ENCODE results near the gene AP5B1. TPM values are rescaled to one million over a fixed set of nuclear protein-coding genes. Genes with fewer than 3 reads are reported as not detected.

The AP5B1 gene
- total and polyA plus RNA-seq, 4 donors = 5.0 to 9.3 (median 6.7) TPM

DNA sequence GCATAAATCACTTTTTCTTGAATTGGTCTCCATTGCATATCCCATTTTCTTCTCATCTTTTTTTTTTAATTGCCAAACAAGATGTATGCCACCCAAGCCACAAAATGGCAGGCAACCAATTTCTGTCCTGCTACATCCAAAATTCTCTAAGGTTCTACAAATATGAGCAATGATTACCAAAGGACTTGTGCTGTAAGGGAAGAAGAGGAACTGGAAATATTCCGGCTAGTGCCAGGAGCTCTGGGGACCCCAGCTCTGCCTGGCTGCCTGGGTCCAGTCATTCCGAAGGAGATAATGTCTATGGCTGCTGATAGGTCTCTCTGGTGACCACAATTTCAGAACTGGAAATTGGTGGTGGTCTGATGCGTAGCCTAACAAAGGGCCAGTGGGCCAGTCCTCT is 35.9 kb upstream of the AP5B1 start:
- Histone ChIP-seq H3K9me3 (ENCODE audit: control insufficient read depth, insufficient read depth, low read length) (no peaks in the 10 kb centered on the region), H3K4me1 (ENCODE audit: control insufficient read depth, insufficient read depth, low read length) (peaks cover 15% of the 10 kb centered on the region), H3K4me3 (ENCODE audit: low read depth, low read length) (no peak overlapping the region), H3K27ac (ENCODE audit: low read depth, low read length) (no peak overlapping the region), H3K36me3 (ENCODE audit: control insufficient read depth, insufficient read depth, low read length) (peaks cover 3% of the 10 kb centered on the region), H3K27me3 (ENCODE audit: control insufficient read depth, insufficient read depth, low read length) (no peaks in the 10 kb centered on the region)
- 94% methylated on average over 3 of the region's 3 CpGs for WGBS (ENCODE audit: insufficient coverage)
- no peak for DNase-seq (ENCODE audit: low read depth in 4 of 6, low spot score in 6 of 6)

- Histone ChIP-seq H3K4me1 (ENCODE audit: control insufficient read depth, insufficient read depth, low read length) (peaks cover 18% of the 10 kb centered on the region), H3K27ac (ENCODE audit: low read depth, low read length) (no peak overlapping the region), H3K9me3 (ENCODE audit: control insufficient read depth, insufficient read depth, low read length) (no peaks in the 10 kb centered on the region), H3K27me3 (ENCODE audit: control insufficient read depth, insufficient read depth, low read length) (no peaks in the 10 kb centered on the region), H3K4me3 (ENCODE audit: low read depth, low read length) (no peak overlapping the region), H3K36me3 (ENCODE audit: control insufficient read depth, insufficient read depth, low read length) (peaks cover 3% of the 10 kb centered on the region)
- DNase-seq (ENCODE audit: low read depth in 4 of 6, low spot score in 6 of 6) = no peak
- WGBS (ENCODE audit: insufficient coverage) = 75% methylated on average over 14 of the region's 16 CpGs
Observed at GRCh38 chr11:65814986-65815565, 34.3 kb upstream of the AP5B1 start.

DNA sequence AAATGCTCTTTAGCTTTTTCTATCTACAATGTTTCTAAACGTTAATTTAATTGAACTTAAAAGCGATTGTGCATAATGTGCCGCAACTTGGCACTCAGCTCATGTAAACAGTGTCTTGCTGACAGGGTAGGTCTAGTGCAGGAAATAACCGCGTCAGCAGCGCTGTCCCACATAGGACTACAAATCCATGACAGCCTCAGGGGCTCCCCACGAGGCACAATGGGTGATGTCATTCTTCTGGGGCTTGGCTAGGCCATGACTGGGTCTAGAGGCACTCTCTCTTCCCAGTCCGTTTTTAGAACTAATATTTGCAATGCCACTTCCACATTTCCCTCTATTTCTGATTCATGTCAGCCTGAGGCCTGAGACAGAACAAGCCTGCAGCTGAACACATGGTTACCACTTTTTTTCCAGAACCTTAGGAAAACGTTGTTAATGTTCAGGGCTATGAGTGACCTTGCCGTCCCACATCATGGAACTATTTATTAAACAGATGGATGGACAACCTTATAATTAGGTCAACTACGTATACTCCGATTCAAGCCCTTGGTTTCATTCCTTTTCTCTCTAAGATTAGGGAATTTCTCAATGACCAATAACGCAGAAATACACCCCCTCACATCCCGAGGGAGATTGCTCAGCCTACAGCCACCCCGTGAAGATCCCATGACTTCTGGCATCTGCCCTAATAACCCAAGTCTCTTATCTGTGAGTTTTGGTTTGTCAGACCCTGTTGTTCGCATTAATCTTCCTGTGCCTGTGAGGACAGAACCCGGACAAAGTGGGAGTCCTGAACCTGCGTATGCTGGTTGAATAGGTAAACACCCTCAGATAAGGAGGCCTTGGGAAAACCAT is 33.6 kb upstream of the AP5B1 start:
- H3K9me3 ChIP-seq (ENCODE audit: control insufficient read depth, insufficient read depth, low read length) = no peaks in the 10 kb centered on the region
- no peaks in the 10 kb centered on the region for H3K27me3 ChIP-seq (ENCODE audit: control insufficient read depth, insufficient read depth, low read length)
- H3K36me3 ChIP-seq (ENCODE audit: control insufficient read depth, insufficient read depth, low read length) = peaks cover 3% of the 10 kb centered on the region
- H3K4me3 ChIP-seq (ENCODE audit: low read depth, low read length) = no peak overlapping the region
- 74% methylated on average over 7 of the region's 18 CpGs for WGBS (ENCODE audit: insufficient coverage)
- peak in 2 of 6 donors; percentile 24 to 37 for DNase-seq (ENCODE audit: low read depth in 4 of 6, low spot score in 6 of 6)
- H3K27ac ChIP-seq (ENCODE audit: low read depth, low read length) = no peak overlapping the region
- peaks cover 18% of the 10 kb centered on the region for H3K4me1 ChIP-seq (ENCODE audit: control insufficient read depth, insufficient read depth, low read length)

GRCh38 chr11:65811764-65812475 is 31.1 kb upstream of the AP5B1 start:
- Histone ChIP-seq H3K27ac (ENCODE audit: low read depth, low read length) (no peak overlapping the region), H3K4me1 (ENCODE audit: control insufficient read depth, insufficient read depth, low read length) (peaks cover 9% of the 10 kb centered on the region), H3K9me3 (ENCODE audit: control insufficient read depth, insufficient read depth, low read length) (no peaks in the 10 kb centered on the region), H3K4me3 (ENCODE audit: low read depth, low read length) (no peak overlapping the region), H3K27me3 (ENCODE audit: control insufficient read depth, insufficient read depth, low read length) (no peaks in the 10 kb centered on the region), H3K36me3 (ENCODE audit: control insufficient read depth, insufficient read depth, low read length) (peaks cover 3% of the 10 kb centered on the region)
- peak in 1 of 6 donors; percentile 5 for DNase-seq (ENCODE audit: low read depth in 4 of 6, low spot score in 6 of 6)
- 52% methylated on average over 10 of the region's 19 CpGs for WGBS (ENCODE audit: insufficient coverage)

- 88% methylated on average over 18 of the region's 23 CpGs for WGBS (ENCODE audit: insufficient coverage)
- Histone ChIP-seq H3K4me1 (ENCODE audit: control insufficient read depth, insufficient read depth, low read length) (peaks cover 6% of the 10 kb centered on the region), H3K27ac (ENCODE audit: low read depth, low read length) (no peak overlapping the region), H3K4me3 (ENCODE audit: low read depth, low read length) (no peak overlapping the region), H3K27me3 (ENCODE audit: control insufficient read depth, insufficient read depth, low read length) (no peaks in the 10 kb centered on the region), H3K36me3 (ENCODE audit: control insufficient read depth, insufficient read depth, low read length) (peaks cover 3% of the 10 kb centered on the region), H3K9me3 (ENCODE audit: control insufficient read depth, insufficient read depth, low read length) (no peaks in the 10 kb centered on the region)
- peak in 1 of 6 donors; percentile 28 for DNase-seq (ENCODE audit: low read depth in 4 of 6, low spot score in 6 of 6)
Observed at GRCh38 chr11:65810046-65810868, 29.5 kb upstream of the AP5B1 start.

DNA sequence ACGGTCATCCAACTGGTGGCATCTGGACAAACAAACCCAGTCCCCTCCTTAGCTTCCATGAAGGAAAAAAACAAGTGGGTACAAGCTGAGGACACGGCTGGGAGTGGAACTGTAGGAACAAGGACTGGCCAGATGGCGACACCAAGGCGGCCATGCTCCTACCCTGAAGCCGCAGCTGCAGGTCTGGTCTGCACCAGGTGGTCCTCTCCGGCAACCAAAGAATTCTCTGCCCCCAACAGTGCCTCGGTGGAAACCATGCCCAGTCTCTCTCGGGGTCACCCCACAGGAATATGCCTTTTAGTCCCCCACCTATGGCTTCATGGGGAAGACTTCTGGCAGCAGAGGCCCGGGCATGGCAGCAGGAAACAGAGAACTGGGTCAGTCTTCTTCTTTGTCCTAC is 28.7 kb upstream of the AP5B1 start:
- no peaks in the 10 kb centered on the region for H3K27me3 ChIP-seq (ENCODE audit: control insufficient read depth, insufficient read depth, low read length)
- H3K9me3 ChIP-seq (ENCODE audit: control insufficient read depth, insufficient read depth, low read length) = no peaks in the 10 kb centered on the region
- no peak for DNase-seq (ENCODE audit: low read depth in 4 of 6, low spot score in 6 of 6)
- no peak overlapping the region for H3K27ac ChIP-seq (ENCODE audit: low read depth, low read length)
- WGBS (ENCODE audit: insufficient coverage) = 88% methylated on average over 8 of the region's 9 CpGs
- H3K36me3 ChIP-seq (ENCODE audit: control insufficient read depth, insufficient read depth, low read length) = no peaks in the 10 kb centered on the region
- no peak overlapping the region for H3K4me3 ChIP-seq (ENCODE audit: low read depth, low read length)
- H3K4me1 ChIP-seq (ENCODE audit: control insufficient read depth, insufficient read depth, low read length) = peaks cover 6% of the 10 kb centered on the region

GRCh38 chr11:65808744-65809341 is 28.1 kb upstream of the AP5B1 start:
- no peaks in the 10 kb centered on the region for H3K36me3 ChIP-seq (ENCODE audit: control insufficient read depth, insufficient read depth, low read length)
- peaks cover under 1% of the 10 kb centered on the region for H3K27me3 ChIP-seq (ENCODE audit: control insufficient read depth, insufficient read depth, low read length)
- H3K9me3 ChIP-seq (ENCODE audit: control insufficient read depth, insufficient read depth, low read length) = no peaks in the 10 kb centered on the region
- H3K27ac ChIP-seq (ENCODE audit: low read depth, low read length) = no peak overlapping the region
- 78% methylated on average over 19 of the region's 20 CpGs for WGBS (ENCODE audit: insufficient coverage)
- no peak for DNase-seq (ENCODE audit: low read depth in 4 of 6, low spot score in 6 of 6)
- H3K4me3 ChIP-seq (ENCODE audit: low read depth, low read length) = no peak overlapping the region
- peaks cover 6% of the 10 kb centered on the region for H3K4me1 ChIP-seq (ENCODE audit: control insufficient read depth, insufficient read depth, low read length)

GRCh38 chr11:65806979-65807378 is 26.2 kb upstream of the AP5B1 start:
- DNase-seq (ENCODE audit: low read depth in 4 of 6, low spot score in 6 of 6) = no peak
- Histone ChIP-seq H3K4me3 (ENCODE audit: low read depth, low read length) (no peak overlapping the region), H3K36me3 (ENCODE audit: control insufficient read depth, insufficient read depth, low read length) (no peaks in the 10 kb centered on the region), H3K9me3 (ENCODE audit: control insufficient read depth, insufficient read depth, low read length) (no peaks in the 10 kb centered on the region), H3K4me1 (ENCODE audit: control insufficient read depth, insufficient read depth, low read length) (peaks cover 5% of the 10 kb centered on the region), H3K27ac (ENCODE audit: low read depth, low read length) (no peak overlapping the region), H3K27me3 (ENCODE audit: control insufficient read depth, insufficient read depth, low read length) (peaks cover 13% of the 10 kb centered on the region)
- WGBS (ENCODE audit: insufficient coverage) = 63% methylated on average over 5 of the region's 6 CpGs

Measured in spinal cord (tissue), 10 donors.